Activated CD8-positive, alpha-beta memory T cell treated with anti-CD3 and anti-CD28 coated beads, Interleukin-2, amount 10 ng/mL, durations not matched to agents 7 days and 5 days (primary cell): ENCODE results near the gene MAMDC4. TPM values are rescaled to one million over a fixed set of nuclear protein-coding genes. Genes with fewer than 3 reads are reported as not detected.
"Not testable (repeated sequence)": the region's sequence is repeated elsewhere in the genome, so short reads cannot be mapped to it uniquely, and the experiment has no call there.

ENCODE experiments used
- ATAC-seq: fragments of 150-1000 bp; cut with Tn5 transposase; one replicate; pipeline ENCODE4 v1.10.0; 2021; ENCODE audit warnings: moderate library complexity
- CTCF ChIA-PET: fragments of 350-600 bp; sonication (Branson Sonifier 250); formaldehyde crosslinking; loops from one replicate; lab custom pipeline; 2021; ENCODE audit warnings: antibody characterized with exemption; lab: Charles Lee
- DNase-seq: peaks from one replicate; pipeline ENCODE4 v3.0.0-alpha.2; 2020
- H3K27ac Mint-ChIP-seq: one replicate; pipeline ENCODE4 v1.8.0; 2021; ENCODE audit warnings: mild to moderate bottlenecking, mixed read lengths
- H3K27me3 Mint-ChIP-seq: one replicate; pipeline ENCODE4 v1.8.0; 2021; ENCODE audit warnings: mixed read lengths
- H3K36me3 Mint-ChIP-seq: one replicate; pipeline ENCODE4 v1.8.0; 2021; ENCODE audit warnings: mild to moderate bottlenecking, mixed read lengths
- H3K4me1 Mint-ChIP-seq: one replicate; pipeline ENCODE4 v1.8.0; 2021; ENCODE audit warnings: mixed read lengths
- H3K4me3 Mint-ChIP-seq: one replicate; pipeline ENCODE4 v1.8.0; 2021; ENCODE audit warnings: mild to moderate bottlenecking, moderate library complexity, mixed read lengths
- H3K9me3 Mint-ChIP-seq: one replicate; pipeline ENCODE4 v1.8.0; 2022; ENCODE audit warnings: low read depth, mixed read lengths
- total RNA-seq, 2 experiments: library from RNA; stranded (reverse); gene quantifications; one replicate each; pipeline ENCODE4 v1.2.3, GENCODE V29; 2021

MAMDC4 gene
- total RNA-seq, 2 experiments from 2014 or later, result 13.4 to 15.5 TPM

- Mint-ChIP-seq H3K4me3 (no peak overlapping the region), H3K9me3 (no peaks in the 10 kb centered on the region), H3K4me1 (peaks cover 7% of the 10 kb centered on the region), H3K36me3 (no peaks in the 10 kb centered on the region), H3K27ac (no peak overlapping the region), H3K27me3 (no peaks in the 10 kb centered on the region)
- DNase-seq (no peak), ATAC-seq (no peak)
- CTCF ChIA-PET, result no interaction called here
Observed at GRCh38 chr9:136838314-136839228, 13.6 kb upstream of the MAMDC4 start.

DNA sequence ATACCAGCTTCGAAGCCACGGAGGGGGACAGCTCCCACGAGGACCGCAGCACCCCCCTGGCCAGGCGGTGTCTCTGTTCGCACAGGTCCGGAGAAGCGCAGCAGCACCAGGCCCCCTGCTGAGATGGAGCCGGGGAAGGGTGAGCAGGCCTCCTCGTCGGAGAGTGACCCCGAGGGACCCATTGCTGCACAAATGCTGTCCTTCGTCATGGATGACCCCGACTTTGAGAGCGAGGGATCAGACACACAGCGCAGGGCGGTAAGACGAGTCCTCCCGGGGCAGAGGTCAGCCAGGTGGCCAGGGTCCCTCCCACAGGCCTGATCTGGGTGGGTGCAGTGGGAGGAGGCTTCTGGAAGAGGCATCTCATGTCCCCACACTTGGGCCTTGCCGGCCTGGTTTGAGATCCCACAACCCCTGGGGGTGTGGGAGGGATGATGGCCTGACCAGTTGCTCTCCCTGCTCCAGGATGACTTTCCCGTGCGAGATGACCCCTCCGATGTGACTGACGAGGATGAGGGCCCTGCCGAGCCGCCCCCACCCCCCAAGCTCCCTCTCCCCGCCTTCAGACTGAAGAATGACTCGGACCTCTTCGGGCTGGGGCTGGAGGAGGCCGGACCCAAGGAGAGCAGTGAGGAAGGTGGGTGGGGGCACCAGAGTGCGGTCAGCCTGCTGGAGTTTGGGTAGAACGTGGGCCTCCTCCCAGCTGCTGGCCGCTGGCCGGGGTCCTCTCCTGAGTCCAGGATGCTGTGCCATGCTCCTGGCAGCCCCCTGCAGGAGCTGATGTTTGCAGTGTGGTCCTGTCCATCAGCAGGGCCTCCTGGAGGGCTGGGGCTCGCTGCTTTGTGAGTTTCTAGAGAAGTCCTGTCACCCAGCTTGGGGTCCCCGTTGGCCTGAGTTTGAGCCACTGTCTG, 12.7 kb upstream of the MAMDC4 start:
- H3K36me3 Mint-ChIP-seq, result no peaks in the 10 kb centered on the region
- no peak overlapping the region for H3K27ac Mint-ChIP-seq
- no peak for ATAC-seq

DNA sequence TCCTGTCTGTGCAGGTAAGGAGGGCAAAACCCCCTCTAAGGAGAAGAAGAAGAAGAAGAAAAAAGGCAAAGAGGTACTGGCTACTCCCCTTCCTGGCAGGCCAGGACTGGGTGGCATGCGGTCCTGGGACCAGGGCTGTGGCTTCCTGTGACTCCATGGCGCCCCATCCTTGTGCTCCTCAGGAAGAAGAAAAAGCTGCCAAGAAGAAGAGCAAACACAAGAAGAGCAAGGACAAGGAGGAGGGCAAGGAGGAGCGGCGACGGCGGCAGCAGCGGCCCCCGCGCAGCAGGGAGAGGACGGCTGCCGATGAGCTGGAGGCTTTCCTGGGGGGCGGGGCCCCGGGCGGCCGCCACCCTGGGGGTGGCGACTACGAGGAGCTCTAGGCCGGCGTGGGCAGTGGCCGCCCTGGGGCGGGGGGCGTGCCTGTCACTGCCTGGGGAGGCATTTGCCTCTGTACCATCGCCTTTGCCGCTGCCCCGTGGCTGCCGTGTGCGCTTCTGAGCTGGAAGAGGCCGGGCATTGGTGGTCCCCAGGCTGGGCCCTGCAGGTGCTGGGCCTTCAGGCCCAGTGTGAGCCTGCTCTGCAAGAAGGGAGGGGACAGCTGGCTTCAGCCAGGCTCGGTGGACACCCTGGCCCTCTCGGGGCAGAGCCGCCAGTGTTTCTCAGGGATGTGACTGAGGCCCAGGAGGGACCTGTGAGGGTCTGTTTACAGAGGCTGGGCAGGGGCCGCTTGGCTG, 11.8 kb upstream of the MAMDC4 start:
- H3K27ac Mint-ChIP-seq, result no peak overlapping the region
- peaks cover 9% of the 10 kb centered on the region for H3K4me1 Mint-ChIP-seq
- no peak overlapping the region for H3K4me3 Mint-ChIP-seq
- H3K27me3 Mint-ChIP-seq, result peaks cover 3% of the 10 kb centered on the region
- DNase-seq (no peak), ATAC-seq (no peak)
- no peaks in the 10 kb centered on the region for H3K9me3 Mint-ChIP-seq
- CTCF ChIA-PET, result interaction anchor here (1.1 kb wide), 1 partner anchor 85 kb away, joined by 3 read pairs; no protein-coding TSS in a partner anchor
- H3K36me3 Mint-ChIP-seq, result no peaks in the 10 kb centered on the region

More for the DNA sequence above, 12.7 kb upstream of the MAMDC4 start:
- CTCF ChIA-PET, result no interaction called here
- H3K4me3 Mint-ChIP-seq, result no peak overlapping the region
- H3K9me3 Mint-ChIP-seq, result no peaks in the 10 kb centered on the region
- H3K27me3 Mint-ChIP-seq, result no peaks in the 10 kb centered on the region
- peaks cover 9% of the 10 kb centered on the region for H3K4me1 Mint-ChIP-seq
- no peak for DNase-seq

GRCh38 chr9:136840877-136841645, 11.1 kb upstream of the MAMDC4 start:
- no peak overlapping the region for H3K4me3 Mint-ChIP-seq
- CTCF ChIA-PET, result interaction anchor here (1.1 to 2.9 kb wide), 7 partner anchors 25 to 255 kb away, joined by 3 to 23 read pairs (median 9); no protein-coding TSS in a partner anchor
- H3K27me3 Mint-ChIP-seq, result peaks cover 5% of the 10 kb centered on the region
- H3K27ac Mint-ChIP-seq, result no peak overlapping the region
- peaks cover 9% of the 10 kb centered on the region for H3K4me1 Mint-ChIP-seq
- no peaks in the 10 kb centered on the region for H3K9me3 Mint-ChIP-seq
- DNase-seq (no peak), ATAC-seq (no peak)
- H3K36me3 Mint-ChIP-seq, result no peaks in the 10 kb centered on the region

- DNase-seq, ATAC-seq, H3K9me3 Mint-ChIP-seq, H3K36me3 Mint-ChIP-seq: not testable (repeated sequence)
- Mint-ChIP-seq H3K4me3 (peak overlapping the region; percentile 76), H3K4me1 (peaks cover 10% of the 10 kb centered on the region), H3K27me3 (peaks cover 10% of the 10 kb centered on the region), H3K27ac (peak overlapping the region; percentile 49)
- CTCF ChIA-PET, result interaction anchor here (0.7 to 4.3 kb wide), 47 partner anchors 8 to 412 kb away, joined by 3 to 38 read pairs (median 5); partner anchors contain the start of genes ABCA2, C8G, EDF1 and FBXW5
Observed at GRCh38 chr9:136841646-136842379, 10.3 kb upstream of the MAMDC4 start.

- H3K27ac Mint-ChIP-seq, result peak within 1 kb of the TSS; percentile 49
- not testable (repeated sequence) for H3K36me3 Mint-ChIP-seq, H3K9me3 Mint-ChIP-seq
- peak within 1 kb of the TSS; percentile 76 for H3K4me3 Mint-ChIP-seq
- H3K27me3 Mint-ChIP-seq, result peaks cover 14% of the 10 kb centered on the region
- H3K4me1 Mint-ChIP-seq, result peaks cover 12% of the 10 kb centered on the region
- ATAC-seq, result peak; percentile 92
- CTCF ChIA-PET, result interaction anchor here (0.7 to 4.3 kb wide), 49 partner anchors 9 to 412 kb away, joined by 3 to 38 read pairs (median 5); partner anchors contain the start of genes ABCA2, C8G, EDF1 and FBXW5
- DNase-seq, result peak; percentile 90
Observed at GRCh38 chr9:136842380-136842948, 9.7 kb upstream of the MAMDC4 start, which contains the start of gene AJM1. Gene AJM1, plus strand, starts transcription at chr9:136842478. Its CDS starts 1,937 bp downstream, at chr9:136844415.

DNA sequence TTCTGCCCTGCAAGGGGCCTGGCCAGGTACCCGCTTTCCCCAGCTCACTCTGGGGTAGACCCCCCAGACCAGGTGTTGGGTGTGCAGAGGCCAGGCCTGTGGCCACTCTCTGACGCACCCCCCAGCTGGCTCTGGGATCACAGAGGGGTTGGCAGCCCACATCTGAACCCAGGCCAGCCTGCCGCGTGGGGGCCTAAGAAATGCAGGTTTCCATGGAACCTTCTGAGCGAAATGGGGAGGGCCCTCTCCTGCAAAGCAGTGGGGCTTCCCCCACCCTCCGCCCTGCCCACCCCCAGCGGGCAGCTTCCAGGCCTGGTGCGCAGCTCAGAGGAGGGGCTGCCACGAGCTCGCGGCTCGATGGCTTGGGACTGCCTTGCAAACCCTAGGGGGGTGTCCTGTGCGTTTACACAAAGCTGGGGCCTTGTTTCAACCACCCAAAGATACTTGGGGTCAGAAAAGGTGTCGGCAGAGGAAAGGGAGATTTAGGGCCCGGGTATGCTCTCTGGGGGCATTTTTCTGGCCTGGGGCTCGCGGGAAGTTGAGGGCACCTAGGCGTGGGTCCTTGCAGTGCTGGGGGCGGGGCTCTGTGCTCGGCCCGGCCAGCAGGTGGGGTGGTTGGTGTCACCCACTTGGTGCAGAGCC, 8.9 kb upstream of the MAMDC4 start:
- H3K27ac Mint-ChIP-seq, result peak overlapping the region; percentile 46
- H3K36me3 Mint-ChIP-seq, ATAC-seq, H3K9me3 Mint-ChIP-seq, DNase-seq: not testable (repeated sequence)
- peaks cover 20% of the 10 kb centered on the region for H3K27me3 Mint-ChIP-seq
- peaks cover 19% of the 10 kb centered on the region for H3K4me1 Mint-ChIP-seq
- CTCF ChIA-PET, result interaction anchor here (0.8 to 4.3 kb wide), 36 partner anchors 10 to 243 kb away, joined by 3 to 38 read pairs (median 5); partner anchors contain the start of genes ABCA2, C8G, EDF1 and FBXW5
- H3K4me3 Mint-ChIP-seq, result peak overlapping the region; percentile 24

GRCh38 chr9:136843801-136844740, 8.1 kb upstream of the MAMDC4 start:
- Mint-ChIP-seq H3K4me3 (peak overlapping the region; percentile 24), H3K27ac (peak overlapping the region; percentile 46), H3K27me3 (peaks cover 20% of the 10 kb centered on the region), H3K4me1 (peaks cover 20% of the 10 kb centered on the region)
- peak; percentile 72 for DNase-seq
- not testable (repeated sequence) for H3K9me3 Mint-ChIP-seq, H3K36me3 Mint-ChIP-seq, ATAC-seq
- CTCF ChIA-PET, result interaction anchor here (0.8 to 4.3 kb wide), 16 partner anchors 22 to 392 kb away, joined by 3 to 38 read pairs (median 6); partner anchors contain the start of genes ABCA2, C8G, FBXW5 and MAN1B1

DNA sequence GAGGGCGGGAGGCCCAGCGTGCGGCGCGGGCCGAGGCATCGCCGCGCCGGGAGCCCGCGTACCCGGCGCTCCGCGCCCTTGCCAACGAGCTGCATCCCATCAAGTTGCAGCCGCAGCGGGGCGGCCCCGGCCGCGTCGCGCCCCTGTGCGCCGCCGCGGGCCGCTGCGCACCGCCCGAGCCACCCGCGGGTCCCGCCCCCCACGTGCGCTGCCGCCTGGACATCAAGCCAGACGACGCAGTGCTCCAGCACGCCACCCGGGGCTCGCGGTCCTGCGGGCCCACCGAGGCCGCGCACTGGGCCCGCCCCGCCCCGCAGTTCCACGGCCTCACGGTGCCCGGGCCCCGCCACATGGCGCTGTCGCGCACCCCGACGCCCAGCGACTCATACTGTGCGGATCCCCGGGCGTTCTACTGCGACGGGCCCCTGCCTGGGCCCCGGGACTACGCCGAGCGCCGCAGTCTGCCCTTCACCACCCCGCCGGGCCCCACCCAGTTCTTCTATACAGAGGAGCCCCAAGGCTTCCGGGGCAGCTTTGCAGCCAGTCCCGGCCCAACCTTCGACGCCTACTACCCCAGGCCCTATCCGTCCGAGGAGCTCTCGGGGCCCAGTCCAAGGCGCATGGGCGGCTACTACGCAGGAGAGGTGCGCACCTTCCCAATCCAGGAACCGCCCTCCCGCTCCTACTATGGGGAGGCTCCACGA, 7.2 kb upstream of the MAMDC4 start:
- DNase-seq (no peak), ATAC-seq (no peak)
- Mint-ChIP-seq H3K4me3 (no peak overlapping the region), H3K36me3 (peaks cover 3% of the 10 kb centered on the region), H3K4me1 (peaks cover 22% of the 10 kb centered on the region), H3K27me3 (peaks cover 20% of the 10 kb centered on the region), H3K9me3 (no peaks in the 10 kb centered on the region), H3K27ac (peak overlapping the region; percentile 32)
- CTCF ChIA-PET, result interaction anchor here (0.9 to 4.3 kb wide), 5 partner anchors 26 to 100 kb away, joined by 3 to 28 read pairs (median 16); partner anchors contain the start of genes C8G, FBXW5, RABL6 and TRAF2
